Measurements from ENCODE around the gene ATXN1.

Gene ATXN1

DNA sequence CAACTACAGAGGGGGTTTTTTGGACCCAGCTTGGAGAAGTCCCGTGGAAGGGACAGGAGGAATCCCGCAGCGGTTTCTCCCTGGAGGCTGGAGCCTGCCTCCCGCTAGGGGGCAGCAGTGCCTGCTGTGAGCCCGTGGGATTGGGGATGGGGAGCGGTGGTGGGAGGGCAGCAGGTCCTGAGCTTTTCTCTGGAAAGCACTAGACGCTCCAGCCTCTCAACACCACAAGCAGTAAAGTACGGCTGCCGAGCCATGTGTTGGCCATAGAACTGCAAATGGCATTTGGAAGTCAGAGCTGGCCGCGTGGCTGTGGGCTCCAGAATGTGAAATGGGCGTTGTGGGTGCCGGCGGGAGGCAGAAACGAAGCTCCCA lies 475.1 kb downstream of the ATXN1 start:
- peak; percentile 25 to 44 for DNase-seq
- TF ChIP-seq GATA1 (IDR thresholded peaks at IDR 0.05; ENCODE audit: low read depth, low read length), result no peak
- TF ChIP-seq POLR2A (IDR thresholded peaks at IDR 0.05; ENCODE audit: low read length), result no peak

DNA sequence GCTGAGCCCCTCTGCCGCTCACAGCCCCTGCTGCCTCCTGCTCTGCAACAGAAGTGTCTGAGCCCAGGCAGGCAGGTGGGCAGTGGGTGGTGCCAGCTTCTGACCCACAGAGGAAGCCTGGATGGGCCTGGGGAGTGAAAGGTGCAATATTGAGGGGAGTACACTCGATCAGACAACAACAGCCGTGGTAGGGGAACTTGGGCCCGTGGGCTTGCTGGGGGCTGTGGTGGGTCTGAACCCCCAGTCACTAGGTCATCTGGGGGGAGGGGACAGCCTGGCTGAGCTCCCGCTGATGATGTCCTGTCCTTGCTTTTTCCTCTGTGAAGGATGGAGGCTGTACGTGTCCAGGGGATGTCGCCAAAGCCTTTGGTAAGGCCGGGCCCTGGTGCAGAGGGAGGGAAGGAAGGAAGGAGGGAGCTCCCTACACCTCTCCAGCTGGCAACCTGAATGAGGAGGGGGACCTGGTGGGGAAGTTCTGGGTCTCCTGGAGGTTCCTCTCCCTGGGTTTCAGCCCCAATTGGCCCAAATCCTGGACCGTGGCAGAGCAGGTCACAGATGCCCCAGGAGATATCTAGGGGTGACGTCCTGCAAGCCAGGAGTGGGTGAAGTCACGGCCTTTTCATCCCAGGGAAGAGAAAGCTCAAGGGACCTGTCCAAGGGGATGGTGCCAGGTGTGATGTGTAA lies 475.7 kb downstream of the ATXN1 start:
- no peak for DNase-seq
- no peak for TF ChIP-seq POLR2A (IDR thresholded peaks at IDR 0.05; ENCODE audit: low read length)
- no peak for TF ChIP-seq GATA1 (IDR thresholded peaks at IDR 0.05; ENCODE audit: low read depth, low read length)

DNA sequence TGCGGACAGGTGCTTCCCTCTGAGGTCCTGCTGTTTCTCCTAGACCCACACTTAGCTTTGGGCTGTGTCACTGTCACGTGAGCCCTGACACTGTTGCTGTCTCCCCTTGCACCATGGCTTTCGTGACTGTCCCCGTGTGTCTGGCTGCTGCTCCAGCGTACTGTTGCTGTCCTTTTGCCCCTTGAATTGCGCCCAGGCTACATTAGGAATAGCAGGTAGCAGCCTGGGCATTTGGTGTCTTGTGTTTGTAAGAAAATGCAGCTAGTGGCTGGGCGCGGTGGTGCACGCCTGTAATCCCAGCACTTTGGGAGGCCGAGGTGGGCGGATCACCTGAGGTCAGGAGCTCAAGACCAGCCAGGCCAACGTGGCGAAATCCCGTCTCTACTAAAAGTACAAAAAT lies 476.8 kb downstream of the ATXN1 start:
- DNase-seq, result no peak
- TF ChIP-seq POLR2A (IDR thresholded peaks at IDR 0.05; ENCODE audit: low read length) (no peak), GATA1 (IDR thresholded peaks at IDR 0.05; ENCODE audit: low read depth, low read length) (no peak)

DNA sequence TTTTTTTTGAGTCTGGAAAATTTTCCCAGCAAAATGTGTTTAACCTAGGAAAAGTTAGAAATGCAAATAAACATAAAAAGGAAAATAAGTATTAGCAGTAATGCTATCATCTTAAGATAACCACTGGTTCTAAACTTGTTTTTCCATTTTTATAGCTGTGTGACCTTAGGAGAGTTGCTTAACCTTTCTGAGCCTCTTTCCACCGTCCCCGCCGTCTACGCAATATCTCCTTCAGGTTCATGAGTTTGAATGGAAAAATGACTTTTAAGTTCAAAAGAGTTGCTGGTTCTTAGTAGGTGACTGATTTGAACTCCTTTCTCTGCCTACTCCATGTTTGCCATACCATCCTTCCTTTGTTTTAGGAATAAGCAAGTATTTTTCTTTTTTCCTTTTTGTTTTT lies 478.9 kb downstream of the ATXN1 start:
- TF ChIP-seq GATA1 (IDR thresholded peaks at IDR 0.05; ENCODE audit: low read depth, low read length), result no peak
- TF ChIP-seq POLR2A (IDR thresholded peaks at IDR 0.05; ENCODE audit: low read length), result no peak

DNA sequence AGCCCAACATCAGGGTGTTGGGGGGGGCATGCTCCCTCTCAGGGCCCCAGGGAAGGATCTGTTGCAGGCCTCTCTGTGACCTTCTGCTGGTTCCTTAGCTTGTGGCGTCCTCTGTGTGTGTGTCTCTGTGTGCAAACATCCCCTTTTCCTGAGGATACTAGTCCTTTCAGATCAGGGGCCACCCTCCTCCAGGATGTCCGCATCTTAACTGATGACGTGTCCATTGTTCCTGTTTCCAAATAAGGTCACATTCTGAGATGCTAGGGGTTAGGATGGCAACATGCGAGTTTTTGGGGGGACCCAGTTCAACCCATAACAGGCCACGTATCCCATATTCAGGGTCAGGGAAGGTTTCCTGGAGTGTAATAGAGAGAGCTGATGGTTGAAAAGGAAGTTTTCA lies 482.0 kb downstream of the ATXN1 start:
- TF ChIP-seq POLR2A (IDR thresholded peaks at IDR 0.05; ENCODE audit: low read length) (no peak), GATA1 (IDR thresholded peaks at IDR 0.05; ENCODE audit: low read depth, low read length) (no peak)

More for the DNA sequence above, 478.9 kb downstream of the ATXN1 start:
- DNase-seq, result no peak

DNA sequence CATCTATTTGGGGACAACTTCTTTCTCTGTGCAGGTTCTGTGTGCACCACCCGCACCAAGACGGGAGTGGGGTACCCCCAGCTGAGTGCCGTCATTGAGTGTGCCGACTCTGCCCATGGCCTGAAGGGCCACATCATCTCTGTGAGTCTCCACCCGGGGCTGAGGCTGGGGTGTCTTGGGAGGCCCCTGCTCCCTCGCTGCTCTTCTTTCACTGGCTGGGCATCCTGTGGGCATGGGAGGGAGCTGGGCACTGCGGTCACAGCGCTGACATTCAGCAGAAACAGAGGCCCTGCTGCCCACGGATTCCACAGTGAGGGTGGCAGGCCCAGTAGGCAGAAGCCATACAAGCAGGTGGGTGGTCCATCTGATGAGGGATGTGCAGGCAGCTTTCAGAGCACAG lies 482.5 kb downstream of the ATXN1 start:
- DNase-seq, result no peak
- TF ChIP-seq GATA1 (IDR thresholded peaks at IDR 0.05; ENCODE audit: low read depth, low read length) (no peak), POLR2A (IDR thresholded peaks at IDR 0.05; ENCODE audit: low read length) (no peak)

More for the DNA sequence above, 482.0 kb downstream of the ATXN1 start:
- no peak for DNase-seq

DNA sequence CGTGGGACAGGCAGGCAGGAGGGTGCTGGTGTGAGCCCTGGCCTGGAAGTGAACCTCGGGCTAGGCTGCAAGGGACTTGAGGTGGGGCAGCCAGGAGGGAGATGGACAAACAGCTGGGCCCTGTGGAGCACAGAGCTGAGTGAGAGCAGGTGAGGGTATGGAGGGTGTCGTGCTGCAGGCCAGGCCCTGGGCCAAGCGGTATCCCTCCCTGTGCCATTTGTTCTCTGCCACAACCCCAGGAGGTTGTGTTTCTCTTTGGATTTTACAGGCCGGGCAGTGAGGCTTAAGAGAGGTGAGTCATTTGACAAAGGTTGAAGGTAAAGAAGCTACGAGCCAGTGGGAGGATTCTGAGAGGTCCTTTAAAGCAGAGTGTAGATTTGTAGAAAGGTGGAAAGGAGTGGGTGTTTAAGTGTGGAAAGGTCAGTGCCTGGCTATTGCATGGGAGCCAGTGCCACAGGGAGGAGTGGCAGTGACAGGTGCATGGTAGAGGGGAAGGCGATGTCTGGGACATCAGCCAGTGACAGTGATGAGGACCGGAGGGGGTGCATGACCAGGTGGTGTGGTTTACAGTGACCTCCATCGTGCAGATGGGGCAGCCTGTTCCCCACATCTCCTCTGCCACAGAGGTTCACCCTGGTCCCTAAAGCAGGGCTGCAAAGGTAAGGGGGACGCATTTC lies 483.1 kb downstream of the ATXN1 start:
- TF ChIP-seq GATA1 (IDR thresholded peaks at IDR 0.05; ENCODE audit: low read depth, low read length), result no peak
- no peak for TF ChIP-seq POLR2A (IDR thresholded peaks at IDR 0.05; ENCODE audit: low read length)
- DNase-seq, result no peak

DNA sequence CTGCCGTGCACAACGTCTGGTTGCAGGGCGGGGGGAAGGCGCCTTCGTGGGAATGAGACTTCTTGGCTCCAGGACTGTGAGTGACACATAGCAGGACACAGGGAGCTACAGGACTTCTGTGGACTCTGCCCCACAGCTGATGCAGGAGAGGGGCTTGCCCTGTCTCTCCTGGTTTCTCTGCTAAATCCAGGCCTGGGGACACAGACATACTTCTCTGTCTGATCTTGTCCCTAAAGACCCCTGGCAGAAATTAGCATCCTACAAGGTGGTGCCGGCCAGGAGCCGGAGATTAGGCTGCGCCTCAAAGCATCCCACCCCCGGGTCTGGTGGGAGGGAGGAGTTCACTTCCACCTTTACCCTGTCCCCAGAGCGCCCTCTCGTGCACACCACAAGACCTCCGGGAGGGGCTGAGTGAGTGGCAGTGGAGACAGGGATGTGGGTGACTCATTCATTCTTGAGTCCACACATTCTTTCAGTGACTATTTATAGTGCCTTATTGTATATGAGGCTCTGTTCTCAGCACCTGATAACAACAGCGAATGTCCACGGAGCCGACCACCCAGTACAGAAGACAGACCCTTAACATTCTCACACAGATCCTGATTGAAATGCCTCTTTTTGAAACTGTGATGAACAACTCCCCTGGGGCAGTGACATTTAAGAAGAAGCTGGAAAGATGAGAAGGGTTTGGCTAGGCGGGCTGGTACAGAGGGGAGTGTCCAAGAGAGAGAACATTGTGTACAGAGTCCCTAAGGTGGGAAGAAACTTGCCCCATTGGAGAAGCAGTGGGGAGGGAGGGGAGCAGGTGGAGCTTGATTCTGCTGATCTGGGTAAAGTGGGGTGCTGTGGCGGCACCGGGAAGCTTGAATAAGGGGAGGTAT lies 483.9 kb downstream of the ATXN1 start:
- DNase-seq, result peak; percentile 88 to 93
- no peak for TF ChIP-seq GATA1 (IDR thresholded peaks at IDR 0.05; ENCODE audit: low read depth, low read length)
- TF ChIP-seq POLR2A (IDR thresholded peaks at IDR 0.05; ENCODE audit: low read length), result no peak

DNA sequence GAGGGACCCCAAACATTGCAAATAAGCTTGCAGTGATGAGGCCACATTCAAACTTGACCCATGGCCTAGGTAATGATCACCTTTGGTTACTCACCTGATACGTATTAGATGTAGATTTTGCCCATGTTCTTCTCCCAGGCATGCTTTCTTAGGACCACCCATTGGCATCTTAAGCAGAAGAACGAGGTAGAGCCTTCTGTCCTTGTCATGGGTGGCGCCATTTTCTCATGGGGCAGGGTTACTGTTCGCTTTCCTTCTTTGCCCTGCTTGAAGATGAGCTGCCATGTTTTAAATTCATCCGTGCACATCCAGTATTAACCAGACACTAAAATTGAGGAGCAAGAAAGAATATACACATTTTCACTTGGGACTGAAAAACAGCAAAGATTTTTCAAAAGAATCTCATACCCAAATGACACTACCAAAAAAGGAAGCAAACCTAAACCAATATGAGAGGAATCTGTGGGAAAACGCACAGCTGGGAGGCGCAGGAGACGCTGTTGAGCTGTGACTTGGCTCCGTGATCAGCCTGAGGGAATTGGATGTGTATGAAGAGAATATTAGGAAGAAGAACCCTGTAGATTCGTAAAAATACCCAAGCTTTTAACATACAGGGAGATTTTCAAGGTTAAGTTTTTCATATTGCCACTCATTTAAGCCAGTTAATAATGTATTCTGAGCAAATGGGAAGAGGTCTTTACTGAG lies 486.2 kb downstream of the ATXN1 start:
- no peak for TF ChIP-seq POLR2A (IDR thresholded peaks at IDR 0.05; ENCODE audit: low read length)
- no peak for TF ChIP-seq GATA1 (IDR thresholded peaks at IDR 0.05; ENCODE audit: low read depth, low read length)
- no peak for DNase-seq

DNA sequence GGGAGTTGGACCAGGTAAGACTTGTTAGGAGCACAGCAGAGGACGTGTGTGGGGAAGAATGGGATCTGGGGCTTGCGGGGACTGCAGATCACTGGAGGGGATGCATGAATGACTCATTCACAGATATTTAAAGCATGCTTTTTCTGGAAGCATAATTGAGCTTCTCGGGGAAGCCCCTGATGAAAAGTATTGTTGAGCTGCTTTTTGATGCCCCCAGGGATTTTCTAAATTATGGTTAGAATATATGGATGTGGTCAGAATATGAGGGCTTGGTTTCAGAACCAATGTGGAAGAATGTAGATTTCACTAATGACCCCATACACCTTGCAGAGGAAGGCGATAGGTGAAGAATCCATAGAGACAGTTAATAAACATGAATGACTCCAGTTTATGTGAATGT lies 486.8 kb downstream of the ATXN1 start:
- no peak for DNase-seq
- TF ChIP-seq GATA1 (IDR thresholded peaks at IDR 0.05; ENCODE audit: low read depth, low read length) (no peak), POLR2A (IDR thresholded peaks at IDR 0.05; ENCODE audit: low read length) (no peak)

DNA sequence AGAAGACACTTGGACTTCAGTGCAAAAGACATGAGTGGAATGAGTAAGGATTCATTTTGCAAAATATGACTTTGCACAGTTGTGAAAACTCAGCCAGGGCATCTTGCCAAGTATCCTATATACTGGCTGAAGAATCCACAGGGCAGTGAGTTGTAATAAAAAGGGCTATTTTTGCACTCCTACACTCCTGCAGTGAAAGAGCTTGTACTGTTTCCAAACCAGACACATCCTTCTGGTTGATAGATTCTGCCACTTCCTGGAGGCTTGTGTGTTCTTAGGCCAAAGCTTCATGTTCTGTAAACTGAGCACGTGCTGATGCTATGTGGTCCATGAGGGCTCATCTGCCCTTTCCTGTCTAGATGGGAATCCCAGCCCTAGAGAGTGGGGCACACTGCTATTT lies 488.0 kb downstream of the ATXN1 start:
- no peak for TF ChIP-seq POLR2A (IDR thresholded peaks at IDR 0.05; ENCODE audit: low read length)
- no peak for TF ChIP-seq GATA1 (IDR thresholded peaks at IDR 0.05; ENCODE audit: low read depth, low read length)
- peak; percentile 53 to 85 for DNase-seq

DNA sequence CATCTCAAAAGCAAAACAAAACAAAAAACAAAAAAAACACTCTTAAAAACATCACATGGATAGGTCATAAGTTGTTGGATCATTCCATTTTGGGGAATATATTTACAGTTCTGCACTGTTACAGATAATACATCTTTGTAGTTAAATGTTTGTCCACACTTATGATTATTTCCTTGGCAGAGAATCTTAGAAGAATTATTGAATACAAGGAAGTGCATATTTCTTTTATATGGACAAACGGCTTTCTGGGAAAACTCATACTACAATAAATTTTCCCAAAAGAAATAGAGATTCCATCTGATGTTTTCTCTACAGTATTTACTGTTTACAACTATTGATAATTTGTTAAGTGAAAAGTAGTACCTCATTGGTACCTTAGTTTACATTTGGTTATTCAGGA lies 489.1 kb downstream of the ATXN1 start:
- DNase-seq, result peak in 1 of 2 experiments; percentile 33
- TF ChIP-seq POLR2A (IDR thresholded peaks at IDR 0.05; ENCODE audit: low read length) (no peak), GATA1 (IDR thresholded peaks at IDR 0.05; ENCODE audit: low read depth, low read length) (no peak)

DNA sequence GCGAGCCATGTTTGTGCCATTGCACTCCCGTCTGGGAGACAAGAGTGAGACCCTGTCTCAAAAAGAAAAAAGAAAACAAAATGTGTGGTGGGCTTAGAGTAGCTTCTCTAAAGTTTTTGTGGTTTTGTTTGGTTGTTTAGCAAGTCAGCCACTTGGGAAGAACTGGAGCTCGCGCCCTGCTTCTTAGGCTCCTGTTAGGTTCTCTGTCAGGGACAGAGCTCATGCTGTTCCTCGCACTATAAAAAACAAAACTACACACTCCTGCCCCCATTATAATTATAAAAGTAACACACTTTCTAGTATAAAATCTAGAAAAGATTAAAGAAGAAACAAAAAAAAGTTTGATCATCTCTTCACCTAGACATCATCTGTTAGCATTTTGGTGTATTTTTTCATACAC lies 489.8 kb downstream of the ATXN1 start:
- no peak for TF ChIP-seq POLR2A (IDR thresholded peaks at IDR 0.05; ENCODE audit: low read length)
- no peak for TF ChIP-seq GATA1 (IDR thresholded peaks at IDR 0.05; ENCODE audit: low read depth, low read length)
- peak in 1 of 2 experiments; percentile 48 for DNase-seq
